ENCODE results near the gene WAS. TPM values are rescaled to one million over a fixed set of nuclear protein-coding genes. Genes with fewer than 3 reads are reported as not detected.

The WAS gene
- 1.1 and 1.6 TPM in 2 replicates for total RNA-seq

DNA sequence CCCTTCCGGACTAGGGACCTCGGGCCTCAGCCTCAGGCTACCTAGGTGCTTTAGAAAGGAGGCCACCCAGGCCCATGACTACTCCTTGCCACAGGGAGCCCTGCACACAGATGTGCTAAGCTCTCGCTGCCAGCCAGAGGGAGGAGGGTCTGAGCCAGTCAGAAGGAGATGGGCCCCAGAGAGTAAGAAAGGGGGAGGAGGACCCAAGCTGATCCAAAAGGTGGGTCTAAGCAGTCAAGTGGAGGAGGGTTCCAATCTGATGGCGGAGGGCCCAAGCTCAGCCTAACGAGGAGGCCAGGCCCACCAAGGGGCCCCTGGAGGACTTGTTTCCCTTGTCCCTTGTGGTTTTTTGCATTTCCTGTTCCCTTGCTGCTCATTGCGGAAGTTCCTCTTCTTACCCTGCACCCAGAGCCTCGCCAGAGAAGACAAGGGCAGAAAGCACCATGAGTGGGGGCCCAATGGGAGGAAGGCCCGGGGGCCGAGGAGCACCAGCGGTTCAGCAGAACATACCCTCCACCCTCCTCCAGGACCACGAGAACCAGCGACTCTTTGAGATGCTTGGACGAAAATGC is at the start of gene WAS:
WAS (plus strand) TSS at position 389 of the 572 bp plus-strand sequence; CDS start at position 444, 55 bp downstream.

DNA sequence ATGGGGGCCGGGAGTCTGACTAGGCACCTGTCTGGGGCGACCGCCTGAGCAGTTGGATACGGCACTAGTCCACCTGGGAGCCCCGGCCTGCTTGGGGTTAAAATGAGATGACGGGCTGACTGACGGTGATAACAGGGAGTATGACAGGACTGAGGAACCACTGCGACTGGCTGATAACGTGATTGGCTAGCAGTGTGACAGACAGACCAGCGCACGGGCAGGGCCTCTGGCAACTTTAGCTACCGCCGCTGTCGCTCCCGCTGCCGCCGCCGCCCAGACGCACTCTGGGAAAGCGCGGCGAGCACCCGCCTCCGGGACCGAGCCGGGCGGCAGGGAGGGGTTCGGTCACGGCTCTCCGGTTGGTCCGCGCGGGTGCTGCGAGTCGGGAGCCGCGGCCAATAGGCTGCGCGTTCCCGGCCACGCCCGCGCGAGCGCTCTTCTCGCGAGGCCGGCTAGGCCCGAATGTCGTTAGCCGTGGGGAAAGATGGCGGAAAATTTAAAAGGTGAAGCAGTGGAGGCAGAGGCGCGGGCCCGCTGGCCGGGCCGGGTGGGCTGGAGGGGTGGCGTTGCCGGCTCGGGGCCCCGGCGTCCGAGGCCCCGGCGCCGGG is 12.8 kb downstream of the WAS start, which contains the start of gene SUV39H1:
SUV39H1 (plus strand) TSS at position 434 of the 608 bp plus-strand sequence; CDS start at position 485, 51 bp downstream.

Other genes with a start within 250 kb of the WAS start
- gene SLC38A5, start 213.5 kb upstream of the WAS start, total RNA-seq: 8.7 and 8.9 TPM in 2 replicates
- 36.4 and 49.6 TPM in 2 replicates for gene FTSJ1, start 207.6 kb upstream of the WAS start, total RNA-seq
- 10.8 and 15.1 TPM in 2 replicates for gene PORCN, start 174.8 kb upstream of the WAS start, total RNA-seq
- 21.5 and 27.0 TPM in 2 replicates for gene EBP, start 162.0 kb upstream of the WAS start, total RNA-seq
- gene TBC1D25, start 144.1 kb upstream of the WAS start, total RNA-seq: 10.6 and 12.0 TPM in 2 replicates
- 161 and 182 TPM in 2 replicates for gene RBM3, start 109.3 kb upstream of the WAS start, total RNA-seq
- 75.8 and 109 TPM in 2 replicates for gene WDR13, start 86.3 kb upstream of the WAS start, total RNA-seq
- 2.7 and 6.2 TPM in 2 replicates for gene SUV39H1, start 12.9 kb downstream of the WAS start, total RNA-seq
- gene GLOD5, start 77.9 kb downstream of the WAS start, total RNA-seq: not detected in 2 replicates
- not detected in 2 replicates for gene GATA1, start 102.8 kb downstream of the WAS start, total RNA-seq
- 23.3 and 42.3 TPM in 2 replicates for gene HDAC6, start 118.3 kb downstream of the WAS start, total RNA-seq
- gene ERAS, start 142.7 kb downstream of the WAS start, total RNA-seq: not detected in 2 replicates
- gene PCSK1N, start 151.8 kb downstream of the WAS start, total RNA-seq: 1.0 and 1.4 TPM in 2 replicates
- 17.8 and 19.7 TPM in 2 replicates for gene TIMM17B, start 214.0 kb downstream of the WAS start, total RNA-seq
- 53.7 and 56.3 TPM in 2 replicates for gene PQBP1, start 214.1 kb downstream of the WAS start, total RNA-seq
- gene SLC35A2, start 227.8 kb downstream of the WAS start, total RNA-seq: 21.3 and 23.8 TPM in 2 replicates
- 1.4 and 2.1 TPM in 2 replicates for gene PIM2, start 235.2 kb downstream of the WAS start, total RNA-seq